H1 (cell line): Measurements from ENCODE around the gene B9D2. TPM values are rescaled to one million over a fixed set of nuclear protein-coding genes. Genes with fewer than 3 reads are reported as not detected.

Source experiments
- CTCF ChIA-PET: fragments of 300-600 bp; sonication (Branson Sonifier 250); formaldehyde crosslinking; loops from one replicate; lab custom pipeline; 2021; ENCODE audit not compliant: partially characterized antibody; lab: Charles Lee
- POLR2A ChIA-PET: fragments of 300-600 bp; sonication (Branson Sonifier 250); formaldehyde crosslinking; loops from one replicate; lab custom pipeline; 2021; ENCODE audit warnings: inconsistent platforms; ENCODE audit not compliant: partially characterized antibody; lab: Charles Lee
- DNase-seq, 2 experiments: peaks; one replicate each; pipeline versions ENCODE4 v3.0.0 to v3.0.0-alpha.2; 2010 to 2022; ENCODE audit warnings: low spot score in 2 of 2, low read depth in 1 of 2, mixed read lengths in 1 of 2
- FAIRE-seq: peaks from 2 replicates; lab custom pipeline; 2011; peaks lifted over from hg19 to GRCh38; lab: Jason Lieb, UNC
- H2AFZ ChIP-seq: 2 replicates; pipeline ENCODE4 v1.8.1; 2012; ENCODE audit warnings: low read length, inconsistent platforms
- H2AK5ac ChIP-seq: 2 replicates; pipeline ENCODE4 v1.6.1; 2013; ENCODE audit warnings: low read depth, low read length
- H2BK120ac ChIP-seq: replicated peaks from 2 replicates; pipeline ENCODE3; 2013; ENCODE audit warnings: low read depth, low read length, inconsistent platforms
- H2BK12ac ChIP-seq: 2 replicates; pipeline ENCODE4 v1.6.1; 2013; ENCODE audit warnings: low read depth, low read length
- H2BK15ac ChIP-seq: 2 replicates; pipeline ENCODE4 v1.6.1; 2013; ENCODE audit warnings: low read length
- H2BK20ac ChIP-seq: 2 replicates; pipeline ENCODE4 v1.6.1; 2013; ENCODE audit warnings: low read length
- H2BK5ac ChIP-seq: 2 replicates; pipeline ENCODE4 v1.6.1; 2013; ENCODE audit warnings: low read depth, low read length
- H3K14ac ChIP-seq: 2 replicates; pipeline ENCODE4 v1.6.1; 2013; ENCODE audit warnings: inconsistent platforms; ENCODE audit not compliant: insufficient read length
- H3K18ac ChIP-seq: 2 replicates; pipeline ENCODE4 v1.6.1; 2013; ENCODE audit warnings: low read length; ENCODE audit errors: extremely low read depth
- H3K23ac ChIP-seq: 2 replicates; pipeline ENCODE4 v1.6.1; 2013; ENCODE audit warnings: inconsistent platforms; ENCODE audit not compliant: insufficient read length
- H3K23me2 ChIP-seq: 2 replicates; pipeline ENCODE4 v1.6.1; 2013; ENCODE audit warnings: low read depth, low read length
- H3K27ac ChIP-seq: 2 replicates; pipeline ENCODE4 v1.6.1; 2011; ENCODE audit warnings: low read depth, low read length, inconsistent platforms
- H3K27me3 ChIP-seq, 4 experiments: replicated peaks in 1 of 4; 1 replicate in 1 of 4; 2 replicates in 3 of 4; pipeline versions ENCODE4 v1.6.1 to v1.8.1; 2011 to 2013; ENCODE audit warnings: low read length in 3 of 4, mild to moderate bottlenecking in 3 of 4, inconsistent platforms in 2 of 4, mixed read lengths in 2 of 4, moderate library complexity in 1 of 4; ENCODE audit not compliant: control insufficient read depth in 3 of 4, insufficient read depth in 3 of 4; ENCODE audit errors: extremely low read depth in 1 of 4
- H3K36me3 ChIP-seq, 4 experiments: 2 replicates each; pipeline versions ENCODE4 v1.6.1 to v1.8.1; 2011 to 2013; ENCODE audit warnings: mild to moderate bottlenecking in 4 of 4, low read length in 3 of 4, moderate library complexity in 2 of 4, control low read depth in 1 of 4, inconsistent platforms in 1 of 4; ENCODE audit not compliant: insufficient read depth in 4 of 4, control insufficient read depth in 2 of 4
- H3K4ac ChIP-seq: replicated peaks from 2 replicates; pipeline ENCODE3; 2013; ENCODE audit warnings: low read length, low read depth, mixed read lengths, inconsistent platforms; ENCODE audit not compliant: insufficient read length
- H3K4me1 ChIP-seq, 4 experiments: replicated peaks in 1 of 4; 1 replicate in 1 of 4; 2 replicates in 3 of 4; pipeline versions ENCODE4 v1.6.1 to v1.8.1; 2011 to 2013; ENCODE audit warnings: low read length in 3 of 4, inconsistent platforms in 2 of 4, mixed read lengths in 1 of 4; ENCODE audit not compliant: insufficient read depth in 4 of 4, control insufficient read depth in 3 of 4
- H3K4me2 ChIP-seq, 2 experiments: 2 replicates each; pipeline versions ENCODE4 v1.6.1 to v1.8.1; 2011 to 2013; ENCODE audit warnings: low read depth in 2 of 2, low read length in 2 of 2, control low read depth in 1 of 2, inconsistent platforms in 1 of 2, mild to moderate bottlenecking in 1 of 2; ENCODE audit not compliant: insufficient read depth in 1 of 2
- H3K4me3 ChIP-seq, 4 experiments: fragments of 200-600, 300-600 bp in 1 of 4; sonication (generic), shearing (Covaris generic), sonication (Bioruptor Twin) in 1 of 4; 2 replicates each; pipeline versions ENCODE4 v1.5.1 to v1.8.1; 2011 to 2016; ENCODE audit warnings: low read length in 4 of 4, low read depth in 3 of 4, control low read depth in 2 of 4, inconsistent platforms in 2 of 4, mild to moderate bottlenecking in 2 of 4, mixed read lengths in 1 of 4, moderate library complexity in 1 of 4; ENCODE audit not compliant: insufficient read depth in 2 of 4; ENCODE audit errors: extremely low read depth in 1 of 4
- H3K56ac ChIP-seq: replicated peaks from 2 replicates; pipeline ENCODE3; 2013; ENCODE audit warnings: low read depth, mild to moderate bottlenecking, mixed read lengths, low read length, inconsistent platforms; ENCODE audit not compliant: insufficient read length
- H3K79me1 ChIP-seq: 2 replicates; pipeline ENCODE4 v1.6.1; 2013; ENCODE audit warnings: low read depth, low read length, control low read depth
- H3K79me2 ChIP-seq, 2 experiments: 2 replicates each; pipeline versions ENCODE4 v1.6.1 to v1.8.1; 2012 to 2013; ENCODE audit warnings: low read length in 2 of 2, mild to moderate bottlenecking in 2 of 2, inconsistent platforms in 1 of 2; ENCODE audit not compliant: insufficient read depth in 2 of 2, control insufficient read depth in 1 of 2
- H3K9ac ChIP-seq, 4 experiments: replicated peaks in 1 of 4; 1 replicate in 1 of 4; 2 replicates in 3 of 4; pipeline versions ENCODE4 v1.6.1 to v1.8.1; 2011 to 2013; ENCODE audit warnings: low read depth in 3 of 4, low read length in 3 of 4, control low read depth in 2 of 4, mild to moderate bottlenecking in 2 of 4, moderate library complexity in 2 of 4, inconsistent platforms in 1 of 4; ENCODE audit errors: extremely low read depth in 1 of 4
- H3K9me3 ChIP-seq, 2 experiments: 2 replicates each; pipeline versions ENCODE4 v1.6.1 to v1.8.1; 2012 to 2013; ENCODE audit warnings: mild to moderate bottlenecking in 2 of 2, moderate library complexity in 2 of 2, control low read depth in 1 of 2, inconsistent platforms in 1 of 2, low read depth in 1 of 2, low read length in 1 of 2, mixed read lengths in 1 of 2; ENCODE audit not compliant: insufficient read depth in 2 of 2
- H4K20me1 ChIP-seq, 2 experiments: replicated peaks in 1 of 2; 2 replicates each; pipeline versions ENCODE3 to v1.8.1; 2011 to 2013; ENCODE audit warnings: inconsistent platforms in 2 of 2, low read length in 2 of 2, mild to moderate bottlenecking in 1 of 2; ENCODE audit not compliant: insufficient read depth in 2 of 2, control insufficient read depth in 1 of 2
- H4K5ac ChIP-seq: 2 replicates; pipeline ENCODE4 v1.6.1; 2013; ENCODE audit warnings: low read length, low read depth, mixed read lengths, inconsistent platforms; ENCODE audit not compliant: insufficient read length
- H4K8ac ChIP-seq: 2 replicates; pipeline ENCODE4 v1.8.0; 2013; ENCODE audit warnings: mild to moderate bottlenecking, moderate library complexity, low read length, inconsistent platforms; ENCODE audit not compliant: insufficient read depth; ENCODE audit errors: extremely low read depth
- H4K91ac ChIP-seq: replicated peaks from 2 replicates; pipeline ENCODE3; 2013; ENCODE audit warnings: low read length, mixed read lengths, inconsistent platforms; ENCODE audit not compliant: insufficient read length
- EZH2 ChIP-seq: fragments of 200-600 bp; sonication (generic); IDR thresholded peaks from 2 replicates; pipeline ENCODE4 v1.7.1; 2012; ENCODE audit warnings: low read depth, mild to moderate bottlenecking, moderate library complexity, low read length, inconsistent platforms; ENCODE audit not compliant: severe bottlenecking
- RXRA ChIP-seq: IDR thresholded peaks from 2 replicates; pipeline ENCODE4 v1.6.1; 2011; ENCODE audit warnings: low read depth, mild to moderate bottlenecking, low read length, moderate library complexity; ENCODE audit not compliant: insufficient read depth
- WGBS, 2 experiments: shearing (Covaris generic) in 1 of 2; methylation state at CpG; one replicate each; pipeline versions ENCODE4 v1.1.6 to v1.1.7; 2013 to 2015; ENCODE audit warnings: low lambda C conversion rate in 2 of 2, mixed read lengths in 2 of 2, inconsistent platforms in 1 of 2, low coverage in 1 of 2, missing lambda C conversion rate in 1 of 2; ENCODE audit not compliant: insufficient replicate concordance in 2 of 2, insufficient coverage in 1 of 2, insufficient read length in 1 of 2; ENCODE audit errors: extremely low coverage in 1 of 2, missing lambda C conversion rate in 1 of 2; 5-methylcytosine and 5-hydroxymethylcytosine counted together
- polyA plus RNA-seq, 7 experiments: library from polyadenylated mRNA; depleted of rRNA in 3 of 7; stranded (reverse) in 5 of 7; unstranded in 2 of 7; fragments of >200 nt in 5 of 7; fragments of 200-250 nt in 2 of 7; gene quantifications; 1 replicate in 5 of 7; 2 replicates in 1 of 7; 4 replicates in 1 of 7; pipeline versions ENCODE4 v1.2.1 to v1.2.3, GENCODE V29; 2011 to 2013; ENCODE audit warnings: missing spikeins in 2 of 7, mixed read lengths in 2 of 7
- total RNA-seq: library from RNA; stranded (reverse); fragmentation: NEBNext Ultra II Directional; extraction: Animal tissue kit (Norgen Biotek cat#: 25700); gene quantifications from 2 replicates; pipeline ENCODE4 v1.2.1, GENCODE V29; 2021

Gene B9D2
- total and polyA plus RNA-seq, 2 of the 8 experiments (the other 6 are each of a cell fraction or from before 2014, with no cell fraction given) = 4.9 to 6.3 TPM

DNA sequence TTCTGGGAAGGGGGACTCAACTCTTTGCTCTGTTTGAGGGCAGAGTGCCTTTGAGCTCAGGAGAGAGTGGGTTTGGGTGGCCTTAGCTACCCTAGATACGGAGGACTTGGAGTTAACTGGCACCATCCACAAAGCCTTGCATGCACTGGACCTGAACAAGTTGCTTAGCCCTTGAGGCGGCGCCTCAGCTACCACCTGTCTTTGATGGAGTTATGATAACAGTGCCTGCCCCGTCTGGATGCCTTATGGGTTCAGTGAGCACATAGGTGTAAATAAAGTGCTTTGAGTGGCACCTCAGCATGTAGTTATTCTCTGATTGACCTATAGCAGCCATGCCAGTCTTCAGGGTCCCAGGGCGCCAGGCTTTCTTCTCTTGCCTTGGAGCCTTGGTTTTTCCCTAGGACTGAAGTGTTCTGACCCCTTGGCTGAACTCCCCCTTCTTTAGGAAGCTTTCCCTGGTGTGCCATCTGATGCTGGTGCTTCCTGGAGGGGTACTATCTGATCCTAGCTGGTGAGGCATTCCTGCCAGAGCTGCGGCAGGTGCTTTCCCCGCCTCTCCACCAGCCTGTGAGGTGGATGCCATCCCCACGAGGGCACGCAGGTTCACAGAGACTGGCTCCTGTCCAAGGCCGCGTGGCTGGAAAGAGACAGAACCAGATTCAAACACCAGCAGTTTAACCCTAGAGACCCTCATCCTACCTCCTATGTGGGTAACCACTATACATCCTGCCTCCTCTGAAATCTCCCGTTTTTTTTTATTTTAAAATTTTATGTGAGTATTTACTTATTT is 39.4 kb upstream of the B9D2 start:
- Histone ChIP-seq H3K23me2 (no peaks in the 10 kb centered on the region; the same call in 1 of the 2 replicates), H3K9me3 (no peaks in the 10 kb centered on the region), H2BK120ac (no peak overlapping the region), H2BK12ac (no peak overlapping the region), H4K91ac (no peak overlapping the region), H3K4me2 (no peak overlapping the region), H3K56ac (no peak overlapping the region), H2AFZ (no peak overlapping the region), H3K23ac (no peak overlapping the region), H3K79me2 (peaks cover 0 to 8% of the 10 kb centered on the region in 2 experiments; a peak in 2 of 4 replicates), H4K8ac (no peak overlapping the region), H3K4me3 (no peak overlapping the region), H3K27ac (no peak overlapping the region), H2AK5ac (no peak overlapping the region), H3K4ac (no peak overlapping the region), H4K20me1 (peaks cover 0 to 1% of the 10 kb centered on the region in 2 experiments), H3K36me3 (no peaks in the 10 kb centered on the region; a peak in 1 of 8 replicates), H3K18ac (no peak overlapping the region), H3K27me3 (no peaks in the 10 kb centered on the region), H2BK5ac (no peak overlapping the region), H3K14ac (no peak overlapping the region), H3K9ac (no peak overlapping the region), H3K4me1 (peaks cover 0 to 6% (median 2%) of the 10 kb centered on the region in 4 experiments; a peak in 5 of 7 replicates), H2BK15ac (no peak overlapping the region), H4K5ac (no peak overlapping the region), H3K79me1 (peaks cover 8% of the 10 kb centered on the region; the same call in 1 of the 2 replicates), H2BK20ac (no peak overlapping the region)
- FAIRE-seq (no peak), DNase-seq (no peak)
- ChIA-PET POLR2A (interaction anchor here (0.6 to 1.3 kb wide), 3 partner anchors 10 to 647 kb away, joined by 3 read pairs; no protein-coding TSS in a partner anchor), CTCF (interaction anchor here (0.9 to 2.3 kb wide), 2 partner anchors 25 to 33 kb away, joined by 3 to 5 read pairs; no protein-coding TSS in a partner anchor)
- WGBS, 2 experiments = 85% methylated on average over 11 of the region's 12 CpGs; no CpG with 5 or more reads in 1 of the 2 experiments
- TF ChIP-seq EZH2 (no peak), RXRA (no peak)
